GM12878 (cell line): ENCODE measurements around the gene PDE6G. TPM values are rescaled to one million over a fixed set of nuclear protein-coding genes. Genes with fewer than 3 reads are reported as not detected.
A peak's percentile ranks its signal among the peaks of the same experiment; 100 is the strongest.

Experiments
- ATAC-seq: fragments of 200-7000 bp; cut with Tn5 transposase; 3 replicates; pipeline ENCODE4 v1.9.1; 2020; ENCODE audit warnings: mild to moderate bottlenecking, moderate library complexity
- BruUV-seq: library from RNA; stranded (reverse); fragments of 400-500 nt; replicated peaks from 2 replicates; lab custom pipeline; 2021; lab: Mats Ljungman, UMichigan
- CTCF ChIA-PET: fragments of 300-600 bp; sonication (Branson Sonifier 250); formaldehyde crosslinking; extraction: SDS; loops from one replicate; lab custom pipeline; 2021; ENCODE audit warnings: inconsistent platforms; lab: Yijun Ruan, JAX
- POLR2A ChIA-PET: fragments of 350-600 bp; formaldehyde crosslinking; extraction: SDS; loops from one replicate; lab custom pipeline; 2021; ENCODE audit warnings: inconsistent platforms; lab: Charles Lee
- RAD21 ChIA-PET: fragments of 300-600 bp; sonication (Branson Sonifier 250); formaldehyde crosslinking; loops from one replicate; lab custom pipeline; 2023; ENCODE audit warnings: antibody characterized with exemption; ENCODE audit not compliant: unreplicated experiment; lab: Charles Lee
- SMC1A ChIA-PET: fragments of 300-600 bp; sonication (Branson Sonifier 250); formaldehyde crosslinking; loops from one replicate; lab custom pipeline; 2023; ENCODE audit not compliant: unreplicated experiment, uncharacterized antibody; lab: Charles Lee
- DNase-seq: peaks from one replicate; pipeline ENCODE4 v3.0.0-alpha.2; 2011; ENCODE audit warnings: low read depth, low spot score
- FAIRE-seq: peaks from 3 replicates; lab custom pipeline; 2011; peaks lifted over from hg19 to GRCh38; lab: Jason Lieb, UNC
- H2AFZ ChIP-seq: 2 replicates; pipeline ENCODE4 v1.6.0; 2011; ENCODE audit warnings: low read depth, low read length, control low read depth; ENCODE audit not compliant: control insufficient read depth
- H3K27ac ChIP-seq: 2 replicates; pipeline ENCODE4 v1.5.1; 2011; ENCODE audit warnings: control low read depth; ENCODE audit not compliant: control insufficient read depth, insufficient read depth
- H3K27me3 ChIP-seq, 2 experiments: replicated peaks in 1 of 2; 2 replicates each; pipeline versions ENCODE4 v1.6.0 to v1.6.1; 2011; ENCODE audit warnings: low read length in 1 of 2; ENCODE audit not compliant: control insufficient read depth in 2 of 2, insufficient read depth in 2 of 2
- H3K36me3 ChIP-seq, 2 experiments: 2 replicates each; pipeline ENCODE4 v1.5.1; 2011; ENCODE audit warnings: low read length in 1 of 2; ENCODE audit not compliant: control insufficient read depth in 2 of 2, insufficient read depth in 2 of 2
- H3K4me1 ChIP-seq: 2 replicates; pipeline ENCODE4 v1.6.1; 2011; ENCODE audit warnings: mild to moderate bottlenecking, low read length, moderate library complexity, mixed read lengths; ENCODE audit not compliant: control insufficient read depth, insufficient read depth
- H3K4me2 ChIP-seq: 2 replicates; pipeline ENCODE4 v1.6.0; 2011; ENCODE audit warnings: control low read depth; ENCODE audit not compliant: control insufficient read depth, insufficient read depth
- H3K4me3 ChIP-seq: fragments of 200-600 bp; sonication (generic); 2 replicates; pipeline ENCODE4 v1.5.1; 2016
- H3K79me2 ChIP-seq: 2 replicates; pipeline ENCODE4 v1.6.0; 2011; ENCODE audit warnings: low read length; ENCODE audit not compliant: control insufficient read depth, insufficient read depth
- H3K9ac ChIP-seq: 2 replicates; pipeline ENCODE4 v1.8.0; 2011; ENCODE audit warnings: low read length, control low read depth, mixed read lengths; ENCODE audit not compliant: control insufficient read depth, insufficient read depth
- H3K9me3 ChIP-seq: replicated peaks from 3 replicates; pipeline ENCODE4 v1.5.1; 2011; ENCODE audit warnings: mild to moderate bottlenecking, low read length; ENCODE audit not compliant: control insufficient read depth, insufficient read depth
- H4K20me1 ChIP-seq: 2 replicates; pipeline ENCODE4 v1.6.0; 2011; ENCODE audit not compliant: control insufficient read depth, insufficient read depth
- BHLHE40 ChIP-seq, 2 experiments: fragments of 450-650 bp in 1 of 2; IDR thresholded peaks; 2 replicates each; pipeline ENCODE4 v1.6.1; 2011 to 2017; ENCODE audit warnings: low read depth in 2 of 2, borderline replicate concordance in 1 of 2, improper control_type of control experiment in 1 of 2, low read length in 1 of 2, mild to moderate bottlenecking in 1 of 2
- IKZF1 ChIP-seq: fragments of 450-650 bp; conservative IDR thresholded peaks from 2 replicates; pipeline ENCODE4 v1.6.1; 2017; ENCODE audit warnings: antibody characterized with exemption, mild to moderate bottlenecking
- IRF5 ChIP-seq: fragments of 450-650 bp; IDR thresholded peaks from 2 replicates; pipeline ENCODE4 v1.6.1; 2017; ENCODE audit warnings: borderline replicate concordance
- STAT3 ChIP-seq: IDR thresholded peaks from 2 replicates; pipeline ENCODE4 v1.6.1; 2011; ENCODE audit warnings: low read depth, low read length, improper control_type of control experiment
- ZBED1 ChIP-seq: IDR thresholded peaks from 2 replicates; pipeline ENCODE4 v1.6.1; 2016; ENCODE audit warnings: borderline replicate concordance
- WGBS: methylation state at CpG from one replicate; pipeline ENCODE4 v1.1.6; 2016; ENCODE audit warnings: low lambda C conversion rate; ENCODE audit not compliant: insufficient replicate concordance, insufficient coverage; ENCODE audit errors: missing lambda C conversion rate; 5-methylcytosine and 5-hydroxymethylcytosine counted together
- in situ Hi-C: fragments of 300-500 bp; cut with MboI; formaldehyde crosslinking; loops from 9 replicates; pipeline ENCODE4 v1.14.3; 2018; ENCODE audit warnings: mixed read lengths
- intact Hi-C: fragments of 100-400 bp; cut with micrococcal nuclease; formaldehyde crosslinking; loops from one replicate; pipeline ENCODE4 v1.14.2; 2022; ENCODE audit not compliant: unreplicated experiment
- polyA plus RNA-seq, 11 experiments: library from polyadenylated mRNA; depleted of rRNA in 4 of 11; unstranded in 6 of 11; stranded (reverse) in 5 of 11; fragments of >200 nt; fragmentation: Nextera tagmentation in 4 of 11; fragmentation: Illumina TruSeq in 1 of 11; extraction: Ambion mirVana in 4 of 11; extraction: Trizol in 1 of 11; gene quantifications; 1 replicate in 1 of 11; 2 replicates in 10 of 11; pipeline versions ENCODE4 v1.2.1 to v1.2.3, GENCODE V29; 2011 to 2016; ENCODE audit warnings: inconsistent platforms in 2 of 11, missing spikeins in 2 of 11, low read depth in 1 of 11
- total RNA-seq, 4 experiments: library from RNA; depleted of rRNA in 3 of 4; stranded (reverse); fragments of >200 nt in 3 of 4; fragmentation: Illumina TruSeq in 1 of 4; extraction: Trizol in 1 of 4; gene quantifications; 2 replicates each; pipeline versions ENCODE4 v1.2.1 to v1.2.3, GENCODE V29; 2013 to 2021
- TF ChIP-seq, protein P1 (sequence below): fragments of 450-650 bp; IDR thresholded peaks from 2 replicates; pipeline ENCODE4 v1.6.1; 2017; ENCODE audit warnings: antibody characterized with exemption, mild to moderate bottlenecking, moderate library complexity
- TF ChIP-seq, protein P2 (sequence below), 3 experiments: IDR thresholded peaks in 2 of 3; conservative IDR thresholded peaks in 1 of 3; 2 replicates each; pipeline ENCODE4 v1.5.1; 2011; ENCODE audit warnings: low read depth in 3 of 3, low read length in 3 of 3, mild to moderate bottlenecking in 3 of 3, control low read depth in 2 of 3, moderate library complexity in 2 of 3, inconsistent platforms in 1 of 3, mixed read lengths in 1 of 3; ENCODE audit not compliant: control insufficient read depth in 2 of 3, insufficient read depth in 1 of 3; ENCODE audit errors: extremely low read depth in 1 of 3

The PDE6G gene
- total and polyA plus RNA-seq, 10 of the 15 experiments (the other 5 are each of a cell fraction or from before 2014, with no cell fraction given): 0.55 to 12.1 (median 4.3) TPM

DNA sequence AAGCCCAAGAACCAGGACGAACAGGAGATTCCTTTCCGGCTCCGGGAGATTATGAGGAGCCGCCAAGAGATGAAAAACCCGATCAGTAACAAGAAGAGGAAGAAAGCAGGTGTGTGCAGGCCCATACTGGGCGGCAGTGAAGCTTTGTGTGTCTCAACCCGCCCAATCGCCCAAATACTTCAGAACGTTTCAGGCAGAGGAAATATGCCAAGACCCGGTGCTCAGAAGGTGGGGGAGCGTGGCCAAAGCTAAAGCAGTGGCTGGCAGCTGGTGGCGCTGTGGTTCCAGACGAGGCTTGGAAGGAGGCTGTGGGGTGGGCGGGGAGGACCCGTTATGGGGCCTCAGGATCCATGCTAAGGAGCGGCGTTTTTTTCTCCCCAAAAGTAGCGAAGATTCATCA lies 11.4 kb upstream of the PDE6G start:
- intact Hi-C loops (loop anchor here (2.0 kb wide), 1 partner anchor 31 kb away; the partner anchor contains the start of genes NPLOC4 and TSPAN10), in situ Hi-C loops (no loop called here)
- FAIRE-seq (no peak), ATAC-seq (no peak), DNase-seq (no peak)
- Histone ChIP-seq H3K4me3 (peak overlapping the region; percentile 76), H3K4me2 (peak overlapping the region; percentile 17), H3K27me3 (no peaks in the 10 kb centered on the region), H3K27ac (no peak overlapping the region), H3K9ac (no peak overlapping the region), H3K79me2 (peaks cover 33% of the 10 kb centered on the region), H2AFZ (no peak overlapping the region), H3K4me1 (peaks cover 15% of the 10 kb centered on the region), H4K20me1 (no peaks in the 10 kb centered on the region), H3K9me3 (no peaks in the 10 kb centered on the region), H3K36me3 (peaks cover 11 to 15% of the 10 kb centered on the region in 2 experiments)
- TSS peak; percentile 65 for BruUV-seq
- no peak for TF ChIP-seq IKZF1
- no peak for TF ChIP-seq BHLHE40 (IDR thresholded peaks at IDR 0.05; ENCODE audit: borderline replicate concordance in 1 of 2, low read depth in 2 of 2, low read length in 1 of 2)
- TF ChIP-seq ZBED1: no peak
- TF ChIP-seq, protein P1, sequence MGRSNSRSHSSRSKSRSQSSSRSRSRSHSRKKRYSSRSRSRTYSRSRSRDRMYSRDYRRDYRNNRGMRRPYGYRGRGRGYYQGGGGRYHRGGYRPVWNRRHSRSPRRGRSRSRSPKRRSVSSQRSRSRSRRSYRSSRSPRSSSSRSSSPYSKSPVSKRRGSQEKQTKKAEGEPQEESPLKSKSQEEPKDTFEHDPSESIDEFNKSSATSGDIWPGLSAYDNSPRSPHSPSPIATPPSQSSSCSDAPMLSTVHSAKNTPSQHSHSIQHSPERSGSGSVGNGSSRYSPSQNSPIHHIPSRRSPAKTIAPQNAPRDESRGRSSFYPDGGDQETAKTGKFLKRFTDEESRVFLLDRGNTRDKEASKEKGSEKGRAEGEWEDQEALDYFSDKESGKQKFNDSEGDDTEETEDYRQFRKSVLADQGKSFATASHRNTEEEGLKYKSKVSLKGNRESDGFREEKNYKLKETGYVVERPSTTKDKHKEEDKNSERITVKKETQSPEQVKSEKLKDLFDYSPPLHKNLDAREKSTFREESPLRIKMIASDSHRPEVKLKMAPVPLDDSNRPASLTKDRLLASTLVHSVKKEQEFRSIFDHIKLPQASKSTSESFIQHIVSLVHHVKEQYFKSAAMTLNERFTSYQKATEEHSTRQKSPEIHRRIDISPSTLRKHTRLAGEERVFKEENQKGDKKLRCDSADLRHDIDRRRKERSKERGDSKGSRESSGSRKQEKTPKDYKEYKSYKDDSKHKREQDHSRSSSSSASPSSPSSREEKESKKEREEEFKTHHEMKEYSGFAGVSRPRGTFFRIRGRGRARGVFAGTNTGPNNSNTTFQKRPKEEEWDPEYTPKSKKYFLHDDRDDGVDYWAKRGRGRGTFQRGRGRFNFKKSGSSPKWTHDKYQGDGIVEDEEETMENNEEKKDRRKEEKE: no peak
- TF ChIP-seq, protein P2, sequence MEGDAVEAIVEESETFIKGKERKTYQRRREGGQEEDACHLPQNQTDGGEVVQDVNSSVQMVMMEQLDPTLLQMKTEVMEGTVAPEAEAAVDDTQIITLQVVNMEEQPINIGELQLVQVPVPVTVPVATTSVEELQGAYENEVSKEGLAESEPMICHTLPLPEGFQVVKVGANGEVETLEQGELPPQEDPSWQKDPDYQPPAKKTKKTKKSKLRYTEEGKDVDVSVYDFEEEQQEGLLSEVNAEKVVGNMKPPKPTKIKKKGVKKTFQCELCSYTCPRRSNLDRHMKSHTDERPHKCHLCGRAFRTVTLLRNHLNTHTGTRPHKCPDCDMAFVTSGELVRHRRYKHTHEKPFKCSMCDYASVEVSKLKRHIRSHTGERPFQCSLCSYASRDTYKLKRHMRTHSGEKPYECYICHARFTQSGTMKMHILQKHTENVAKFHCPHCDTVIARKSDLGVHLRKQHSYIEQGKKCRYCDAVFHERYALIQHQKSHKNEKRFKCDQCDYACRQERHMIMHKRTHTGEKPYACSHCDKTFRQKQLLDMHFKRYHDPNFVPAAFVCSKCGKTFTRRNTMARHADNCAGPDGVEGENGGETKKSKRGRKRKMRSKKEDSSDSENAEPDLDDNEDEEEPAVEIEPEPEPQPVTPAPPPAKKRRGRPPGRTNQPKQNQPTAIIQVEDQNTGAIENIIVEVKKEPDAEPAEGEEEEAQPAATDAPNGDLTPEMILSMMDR (IDR thresholded peaks at IDR 0.05 in 2 of 3, conservative IDR thresholded peaks at IDR 0.05 in 1 of 3; ENCODE audit: control insufficient read depth in 2 of 3, extremely low read depth in 1 of 3, insufficient read depth in 1 of 3, low read depth in 3 of 3, low read length in 3 of 3): 0 out of 6 replicates have a peak, but pooled peaks of 1 of the 3 experiments have one; percentile 22
- no peak for TF ChIP-seq IRF5
- TF ChIP-seq STAT3: no peak
- RAD21 ChIA-PET: interaction anchor here (2.2 kb wide), 1 partner anchor 34 kb away, joined by 5 read pairs; no protein-coding TSS in a partner anchor
- CTCF ChIA-PET: interaction anchor here (0.6 to 1.7 kb wide), 2 partner anchors 17 to 370 kb away, joined by 3 to 4 read pairs; partner anchors contain the start of gene DCXR
- WGBS: 82% methylated on average over 18 of the region's 18 CpGs
- POLR2A ChIA-PET: interaction anchor here (0.6 to 0.7 kb wide), 4 partner anchors 16 to 431 kb away, joined by 3 to 12 read pairs (median 4); partner anchors contain the start of genes ARL16, NPLOC4 and TSPAN10
- SMC1A ChIA-PET: no interaction called here
